Naive thymus-derived CD4-positive, alpha-beta T cell (primary cell): ENCODE results near the gene ZNF630. TPM values are rescaled to one million over a fixed set of nuclear protein-coding genes. Genes with fewer than 3 reads are reported as not detected.
A peak's percentile ranks its signal among the peaks of the same experiment; 100 is the strongest.
"Not testable (repeated sequence)": the region's sequence is repeated elsewhere in the genome, so short reads cannot be mapped to it uniquely, and the experiment has no call there.

Source experiments
- ATAC-seq: fragments of 150-1000 bp; cut with Tn5 transposase; 2 replicates; pipeline ENCODE4 v1.10.0; 2021; ENCODE audit warnings: mild to moderate bottlenecking, moderate library complexity
- CTCF ChIA-PET: fragments of 350-600 bp; sonication (Branson Sonifier 250); formaldehyde crosslinking; loops from one replicate; lab custom pipeline; 2021; ENCODE audit warnings: antibody characterized with exemption; lab: Charles Lee
- POLR2A ChIA-PET: fragments of 350-600 bp; sonication (Branson Sonifier 250); formaldehyde crosslinking; loops from one replicate; lab custom pipeline; 2021; ENCODE audit warnings: antibody characterized with exemption, inconsistent platforms; lab: Charles Lee
- DNase-seq, 9 donors: peaks; one replicate each; pipeline versions ENCODE4 v3.0.0 to v3.0.0-alpha.2; 2020 to 2022; ENCODE audit warnings: mixed read lengths in 1 of 9
- H3K27ac ChIP-seq: one replicate; pipeline ENCODE4 v1.7.0; 2013; ENCODE audit warnings: mild to moderate bottlenecking, low read depth, low read length, moderate library complexity
- H3K27me3 ChIP-seq, 2 donors: one replicate each; pipeline ENCODE4 v1.7.0; 2013; ENCODE audit warnings: low read length in 2 of 2, mild to moderate bottlenecking in 2 of 2, moderate library complexity in 2 of 2; ENCODE audit not compliant: control insufficient read depth in 2 of 2, insufficient read depth in 2 of 2
- H3K36me3 ChIP-seq, 3 experiments: 1 replicate in 2 of 3; 2 replicates in 1 of 3; pipeline ENCODE4 v1.7.0; 2013; ENCODE audit warnings: low read length in 3 of 3, mild to moderate bottlenecking in 3 of 3, moderate library complexity in 1 of 3; ENCODE audit not compliant: insufficient read depth in 3 of 3, control insufficient read depth in 2 of 3
- H3K4me1 ChIP-seq, 2 donors: one replicate each; pipeline ENCODE4 v1.7.0; 2013; ENCODE audit warnings: low read length in 2 of 2, mild to moderate bottlenecking in 2 of 2, moderate library complexity in 1 of 2; ENCODE audit not compliant: control insufficient read depth in 2 of 2, insufficient read depth in 2 of 2
- H3K4me3 ChIP-seq: 2 replicates; pipeline ENCODE4 v1.7.0; 2013; ENCODE audit warnings: mild to moderate bottlenecking, low read length
- H3K9me3 ChIP-seq, 3 experiments: 1 replicate in 2 of 3; 2 replicates in 1 of 3; pipeline ENCODE4 v1.7.0; 2013; ENCODE audit warnings: low read length in 3 of 3; ENCODE audit not compliant: control insufficient read depth in 2 of 3
- H3K27ac Mint-ChIP-seq, 9 donors: one replicate each; pipeline ENCODE4 v1.8.0; 2020 to 2022; ENCODE audit warnings: mixed read lengths in 9 of 9, mild to moderate bottlenecking in 8 of 9, moderate library complexity in 5 of 9, inconsistent platforms in 2 of 9
- H3K27me3 Mint-ChIP-seq, 5 donors: one replicate each; pipeline ENCODE4 v1.8.0; 2021 to 2022; ENCODE audit warnings: mixed read lengths in 5 of 5, mild to moderate bottlenecking in 1 of 5
- H3K36me3 Mint-ChIP-seq, 5 donors: one replicate each; pipeline ENCODE4 v1.8.0; 2020 to 2022; ENCODE audit warnings: mixed read lengths in 5 of 5, mild to moderate bottlenecking in 3 of 5, inconsistent platforms in 1 of 5
- H3K4me1 Mint-ChIP-seq, 7 donors: one replicate each; pipeline ENCODE4 v1.8.0; 2020 to 2022; ENCODE audit warnings: mixed read lengths in 7 of 7, mild to moderate bottlenecking in 3 of 7, inconsistent platforms in 1 of 7
- H3K4me3 Mint-ChIP-seq, 10 donors: one replicate each; pipeline ENCODE4 v1.8.0; 2020 to 2022; ENCODE audit warnings: mild to moderate bottlenecking in 10 of 10, mixed read lengths in 10 of 10, moderate library complexity in 6 of 10, inconsistent platforms in 2 of 10
- H3K9me3 Mint-ChIP-seq, 11 donors: one replicate each; pipeline ENCODE4 v1.8.0; 2020 to 2022; ENCODE audit warnings: mixed read lengths in 11 of 11, mild to moderate bottlenecking in 4 of 11, inconsistent platforms in 1 of 11, moderate library complexity in 1 of 11
- intact Hi-C, 2 donors: fragments of 100-400 bp; cut with micrococcal nuclease; formaldehyde crosslinking; loops; one replicate each; pipeline ENCODE4 v1.15.1; 2023
- polyA plus RNA-seq, 2 donors: library from polyadenylated mRNA; unstranded; fragments of 300-500 nt; fragmentation: Illumina TruSeq; gene quantifications; one replicate each; pipeline ENCODE4 v1.2.3, GENCODE V29; 2021
- total RNA-seq, 6 experiments: library from RNA in 5 of 6; stranded (reverse) in 5 of 6; gene quantifications; 1 replicate in 5 of 6; 2 replicates in 1 of 6; pipeline ENCODE4 v1.2.3 and lab custom pipeline; 2021 to 2026

ZNF630 gene
- 1 to 10 TPM in 4 of 5 experiments, under 1 TPM in 1; 0.53 to 5.1 (median 2.2) TPM for total RNA-seq
- 1 to 10 TPM in 1 of 2 donors, under 1 TPM in 1; 0.60 to 1.2 TPM for polyA plus RNA-seq
- 5.8 reads per million, percentile 26 among the genes with 10 or more reads in this experiment for total RNA-seq (lab: John Stamatoyannopoulos, UW)

DNA sequence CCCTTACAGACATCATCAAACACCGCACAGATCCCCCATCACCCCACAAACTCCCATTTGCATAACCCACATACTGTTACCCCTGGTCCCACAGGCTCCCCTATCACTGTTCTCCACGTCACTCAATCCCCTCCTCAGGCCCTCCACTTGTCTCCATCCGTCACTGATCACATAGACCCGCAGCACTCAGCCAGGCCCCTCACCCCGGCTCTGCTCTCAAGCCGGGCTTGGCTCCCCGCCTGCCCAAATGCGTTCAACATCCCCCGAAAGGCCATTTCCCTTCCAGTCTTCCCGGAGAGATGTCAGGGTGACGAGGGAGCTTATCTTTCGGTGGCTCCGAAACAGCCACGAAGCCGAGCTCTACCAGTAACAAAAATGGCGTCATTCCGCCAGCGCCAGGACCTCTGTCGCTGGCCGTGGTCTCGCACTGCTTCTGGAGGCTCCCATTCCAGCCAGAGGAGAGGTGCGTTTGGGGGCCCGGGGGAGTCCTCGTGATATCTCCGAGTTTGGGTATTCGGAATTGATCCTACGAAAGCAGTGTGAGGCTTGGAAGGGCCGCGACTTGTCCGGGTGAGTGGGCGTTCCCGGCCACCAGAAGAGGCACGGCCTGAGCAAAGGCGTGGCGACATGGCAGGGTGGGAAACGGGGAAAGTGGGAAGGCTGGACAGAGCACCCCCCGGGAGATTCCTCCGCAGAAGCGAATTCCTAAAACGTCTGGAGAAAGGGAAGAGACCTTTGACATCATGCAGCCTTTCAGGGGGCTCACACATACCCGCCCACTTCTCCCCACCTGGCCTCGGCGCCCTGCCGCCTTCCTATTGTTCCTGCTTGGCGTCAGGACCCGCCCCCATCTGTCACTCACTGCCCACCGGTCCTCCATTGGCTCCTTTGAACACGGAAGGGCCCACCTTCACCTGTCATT, at the start of gene ZNF630:
ZNF630 (minus strand) TSS at position 577 of the 922 bp plus-strand sequence. CDS start 4,754 bp downstream, outside the sequence.
- intact Hi-C loops: loop anchor here in 1 of 2 donors (1.0 kb wide), 3 partner anchors 405 to 503 kb away; partner anchors contain the start of genes FTSJ1, RBM3 and TBC1D25
- H3K27me3 Mint-ChIP-seq: no peaks in the 10 kb centered on the region
- peaks cover 0 to 5% (median 0%) of the 10 kb centered on the region in 11 donors for H3K9me3 Mint-ChIP-seq
- peak within 1 kb of the TSS; percentile 80 for H3K27ac ChIP-seq
- peak within 1 kb of the TSS; percentile 87 to 97 (median 94) for H3K27ac Mint-ChIP-seq
- H3K4me1 Mint-ChIP-seq: peaks cover 0 to 26% (median 15%) of the 10 kb centered on the region in 7 donors
- CTCF ChIA-PET: no interaction called here
- H3K4me1 ChIP-seq: peaks cover 0 to 4% of the 10 kb centered on the region in 2 donors
- no peaks in the 10 kb centered on the region for H3K9me3 ChIP-seq
- H3K36me3 Mint-ChIP-seq: peaks cover 0 to 7% (median 0%) of the 10 kb centered on the region in 5 donors
- POLR2A ChIA-PET: no interaction called here
- H3K4me3 ChIP-seq: peak within 1 kb of the TSS; percentile 79
- DNase-seq (peak; percentile 13 to 49 (median 35)), ATAC-seq (peak; percentile 86)
- H3K36me3 ChIP-seq: peaks cover 0 to 6% (median 0%) of the 10 kb centered on the region in 3 experiments
- no peaks in the 10 kb centered on the region for H3K27me3 ChIP-seq
- H3K4me3 Mint-ChIP-seq: peak within 1 kb of the TSS; percentile 89 to 95 (median 92)

DNA sequence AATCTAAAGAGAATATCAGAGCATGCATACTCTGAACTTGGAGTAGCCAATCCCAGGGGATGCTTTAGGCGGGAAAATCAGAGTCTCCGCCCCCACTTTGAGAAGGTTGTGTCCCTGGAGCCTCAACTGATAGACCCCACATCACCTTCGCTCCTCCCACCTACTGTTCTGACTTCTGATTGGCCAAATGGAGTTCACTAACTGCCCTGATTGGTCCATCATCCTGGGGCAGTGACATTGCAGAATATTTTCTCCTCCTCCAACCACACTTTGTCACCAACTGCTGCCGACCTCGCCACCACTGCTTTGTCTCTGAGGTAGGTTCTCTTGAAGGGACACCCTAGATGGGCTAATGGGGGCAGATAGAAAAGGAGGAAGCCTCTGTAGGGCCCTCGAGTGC, 36.3 kb upstream of the ZNF630 start:
- H3K27ac Mint-ChIP-seq: no peak overlapping the region
- intact Hi-C loops: no loop called here
- no peaks in the 10 kb centered on the region for H3K36me3 ChIP-seq
- no peaks in the 10 kb centered on the region for H3K4me1 ChIP-seq
- H3K36me3 Mint-ChIP-seq: no peaks in the 10 kb centered on the region
- H3K4me1 Mint-ChIP-seq: no peaks in the 10 kb centered on the region
- no peaks in the 10 kb centered on the region for H3K9me3 Mint-ChIP-seq
- no peak overlapping the region for H3K27ac ChIP-seq
- POLR2A ChIA-PET: no interaction called here
- DNase-seq (no peak), ATAC-seq (no peak)
- no peak overlapping the region for H3K4me3 Mint-ChIP-seq
- H3K27me3 Mint-ChIP-seq: no peaks in the 10 kb centered on the region
- no peaks in the 10 kb centered on the region for H3K9me3 ChIP-seq
- no peaks in the 10 kb centered on the region for H3K27me3 ChIP-seq
- no peak overlapping the region for H3K4me3 ChIP-seq
- CTCF ChIA-PET: no interaction called here

DNA sequence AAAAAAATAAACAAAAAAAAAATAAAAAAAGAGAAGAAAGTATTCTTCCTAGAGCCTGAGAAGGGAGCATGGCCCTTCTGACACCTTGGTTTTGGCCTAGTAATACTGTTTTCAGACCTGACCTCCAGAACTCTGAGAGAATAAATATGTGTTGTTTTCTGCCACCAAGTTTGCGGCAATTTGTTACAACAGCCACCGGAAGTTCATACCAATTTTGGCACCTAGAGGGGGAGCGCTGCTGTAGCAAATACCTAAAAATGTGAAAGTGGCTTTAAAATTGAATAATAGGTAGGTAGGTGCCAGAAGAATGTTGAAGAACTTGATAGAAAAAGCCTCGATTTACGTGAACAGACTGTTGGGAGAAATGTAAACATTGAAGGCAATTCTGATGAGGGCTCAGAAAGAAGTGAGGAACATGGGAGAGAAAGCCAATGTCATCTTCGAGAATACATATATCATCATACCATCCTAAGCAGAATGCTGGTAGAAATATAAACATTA, 31.5 kb upstream of the ZNF630 start:
- no peak overlapping the region for H3K4me3 ChIP-seq

DNA sequence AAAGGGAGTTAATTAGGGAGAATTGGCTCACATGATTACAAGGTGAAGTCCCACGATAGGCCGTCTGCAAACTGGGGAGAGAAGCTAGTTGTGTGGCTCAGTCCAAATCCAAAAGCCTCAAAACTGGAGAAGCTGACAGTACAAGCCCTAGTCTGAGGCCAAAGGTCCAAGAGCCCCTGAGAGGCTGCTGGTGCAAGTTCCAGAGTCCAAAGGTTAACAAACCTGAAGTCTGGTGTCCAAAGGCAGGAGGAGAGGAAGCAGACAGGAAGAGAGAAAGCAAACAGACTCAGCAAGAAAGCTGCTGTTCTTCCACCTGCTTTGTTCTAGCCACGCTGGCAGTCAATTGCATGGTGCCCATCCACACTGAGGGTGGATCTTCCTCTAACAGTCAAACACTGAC, 30.0 kb upstream of the ZNF630 start:
- DNase-seq: no peak
- Mint-ChIP-seq H3K36me3 (no peaks in the 10 kb centered on the region), H3K4me3 (no peak overlapping the region), H3K27me3 (no peaks in the 10 kb centered on the region), H3K4me1 (no peaks in the 10 kb centered on the region), H3K9me3 (peaks cover 0 to 11% (median 0%) of the 10 kb centered on the region in 11 donors), H3K27ac (no peak overlapping the region)
- no peaks in the 10 kb centered on the region for H3K36me3 ChIP-seq
- intact Hi-C loops: no loop called here
- ChIA-PET POLR2A (no interaction called here), CTCF (no interaction called here)
- H3K4me1 ChIP-seq: no peaks in the 10 kb centered on the region
- no peak for ATAC-seq
- no peaks in the 10 kb centered on the region for H3K27me3 ChIP-seq
- no peak overlapping the region for H3K4me3 ChIP-seq
- no peaks in the 10 kb centered on the region for H3K9me3 ChIP-seq
- H3K27ac ChIP-seq: no peak overlapping the region

More for the DNA sequence above, 31.5 kb upstream of the ZNF630 start:
- Histone ChIP-seq H3K27me3 (no peaks in the 10 kb centered on the region), H3K36me3 (no peaks in the 10 kb centered on the region), H3K27ac (no peak overlapping the region), H3K9me3 (no peaks in the 10 kb centered on the region), H3K4me1 (no peaks in the 10 kb centered on the region)
- peaks cover 0 to 11% (median 0%) of the 10 kb centered on the region in 11 donors for H3K9me3 Mint-ChIP-seq
- no peak overlapping the region for H3K4me3 Mint-ChIP-seq
- H3K36me3 Mint-ChIP-seq: no peaks in the 10 kb centered on the region
- intact Hi-C loops: no loop called here
- no peak for DNase-seq
- ATAC-seq: no peak
- ChIA-PET POLR2A (no interaction called here), CTCF (interaction anchor here (0.5 kb wide), 1 partner anchor 15 kb away, joined by 4 read pairs; no protein-coding TSS in a partner anchor)
- no peak overlapping the region for H3K27ac Mint-ChIP-seq
- H3K4me1 Mint-ChIP-seq: no peaks in the 10 kb centered on the region
- H3K27me3 Mint-ChIP-seq: no peaks in the 10 kb centered on the region

DNA sequence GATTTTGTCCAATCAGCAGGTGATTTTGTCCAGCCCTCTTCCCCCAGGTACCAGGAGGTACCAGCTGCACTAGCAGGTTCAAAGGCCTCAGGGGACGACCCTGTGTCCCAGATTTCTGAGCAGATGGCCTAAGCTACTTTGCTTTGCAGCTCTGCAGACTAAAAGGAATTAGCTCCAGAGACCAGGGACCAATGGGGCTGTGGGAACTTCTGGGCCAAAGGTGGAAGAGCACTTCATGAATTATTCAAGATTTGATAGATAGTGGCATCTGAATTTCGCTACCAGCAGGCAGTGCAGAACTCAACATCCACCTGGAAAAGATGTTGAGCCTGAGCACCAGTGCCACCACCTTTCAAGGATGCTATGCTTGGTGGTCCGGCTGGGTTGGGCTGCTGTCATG, 21.1 kb upstream of the ZNF630 start:
- H3K36me3 Mint-ChIP-seq, H3K9me3 ChIP-seq, ATAC-seq, H3K36me3 ChIP-seq, H3K9me3 Mint-ChIP-seq, DNase-seq, H3K27ac Mint-ChIP-seq, H3K4me1 Mint-ChIP-seq, H3K27me3 ChIP-seq, CTCF ChIA-PET, H3K4me3 Mint-ChIP-seq, POLR2A ChIA-PET, H3K4me3 ChIP-seq, H3K4me1 ChIP-seq, H3K27me3 Mint-ChIP-seq, intact Hi-C loops, H3K27ac ChIP-seq: not testable (repeated sequence)

- Mint-ChIP-seq H3K4me1 (no peaks in the 10 kb centered on the region), H3K27me3 (peaks cover 0 to 3% (median 0%) of the 10 kb centered on the region in 5 donors), H3K36me3 (no peaks in the 10 kb centered on the region), H3K27ac (no peak overlapping the region), H3K4me3 (no peak overlapping the region), H3K9me3 (no peaks in the 10 kb centered on the region)
- intact Hi-C loops: no loop called here
- no peaks in the 10 kb centered on the region for H3K4me1 ChIP-seq
- ChIA-PET POLR2A (no interaction called here), CTCF (no interaction called here)
- no peak for DNase-seq
- no peak overlapping the region for H3K4me3 ChIP-seq
- no peak overlapping the region for H3K27ac ChIP-seq
- H3K27me3 ChIP-seq: no peaks in the 10 kb centered on the region
- no peak for ATAC-seq
- H3K9me3 ChIP-seq: no peaks in the 10 kb centered on the region
- H3K36me3 ChIP-seq: no peaks in the 10 kb centered on the region
Observed at GRCh38 chrX:48090123-48090522, 18.7 kb upstream of the ZNF630 start.
